ENCODE measurements around the gene IVD.

DNA sequence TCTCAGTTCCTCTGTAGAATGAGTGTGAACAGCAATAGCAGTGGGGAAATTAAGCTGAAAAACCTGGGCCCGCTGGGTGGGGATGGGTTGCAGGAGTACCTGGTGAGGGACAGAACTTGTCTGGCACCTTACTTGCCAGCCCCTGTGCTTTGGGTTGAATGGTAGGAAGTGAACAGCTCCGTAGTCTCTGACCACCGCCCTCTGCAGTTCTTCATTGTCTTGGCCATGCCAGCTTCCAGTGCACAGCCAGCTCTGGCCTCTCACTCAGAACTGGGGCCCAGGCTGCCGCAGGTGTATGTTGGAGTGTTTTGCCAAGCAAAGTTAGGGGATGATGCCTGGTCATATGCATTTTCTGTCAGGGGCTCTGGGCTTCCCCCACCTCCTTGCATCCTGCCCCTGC, 51.1 kb downstream of the IVD start:
- TF ChIP-seq CTCF (IDR thresholded peaks at IDR 0.05) (no peak), POLR2A (IDR thresholded peaks at IDR 0.05) (no peak)
